Mesendoderm (in vitro differentiated cells): Measurements from ENCODE around the gene ADK.

ENCODE experiments used
- DNase-seq: peaks from one replicate; pipeline ENCODE4 v3.0.0; 2013
- H2AK5ac ChIP-seq: 2 replicates; pipeline ENCODE4 v1.6.1; 2013; ENCODE audit warnings: low read length, inconsistent platforms
- H2BK120ac ChIP-seq: 2 replicates; pipeline ENCODE4 v1.6.1; 2013; ENCODE audit warnings: low read depth, mild to moderate bottlenecking, low read length, moderate library complexity, mixed read lengths
- H2BK15ac ChIP-seq: replicated peaks from 2 replicates; pipeline ENCODE4 v1.6.1; 2013; ENCODE audit warnings: low read depth, mild to moderate bottlenecking, moderate library complexity
- H2BK5ac ChIP-seq: 2 replicates; pipeline ENCODE4 v1.6.1; 2013; ENCODE audit warnings: low read length, inconsistent platforms
- H3K18ac ChIP-seq: 2 replicates; pipeline ENCODE4 v1.6.1; 2013; ENCODE audit warnings: mild to moderate bottlenecking, low read length, mixed read lengths
- H3K23ac ChIP-seq: one replicate; pipeline ENCODE4 v1.6.1; 2013; ENCODE audit warnings: low read length
- H3K27ac ChIP-seq: 2 replicates; pipeline ENCODE4 v1.5.1; 2013; ENCODE audit warnings: low read depth, mild to moderate bottlenecking, inconsistent platforms, low read length, moderate library complexity
- H3K27me3 ChIP-seq: 2 replicates; pipeline ENCODE4 v1.6.1; 2013; ENCODE audit warnings: low read length, control low read depth, mild to moderate bottlenecking, inconsistent platforms; ENCODE audit not compliant: insufficient read depth, poor library complexity
- H3K36me3 ChIP-seq: 2 replicates; pipeline ENCODE4 v1.6.1; 2013; ENCODE audit warnings: low read length, inconsistent platforms; ENCODE audit not compliant: control insufficient read depth, insufficient read depth
- H3K4ac ChIP-seq: one replicate; pipeline ENCODE4 v1.6.1; 2013; ENCODE audit warnings: low read depth, mild to moderate bottlenecking, low read length, moderate library complexity
- H3K4me1 ChIP-seq: 2 replicates; pipeline ENCODE4 v1.6.1; 2013; ENCODE audit warnings: low read depth, low read length, inconsistent platforms; ENCODE audit not compliant: control insufficient read depth
- H3K4me2 ChIP-seq: 2 replicates; pipeline ENCODE4 v1.6.1; 2013; ENCODE audit warnings: low read length
- H3K4me3 ChIP-seq: 2 replicates; pipeline ENCODE4 v1.5.1; 2013; ENCODE audit warnings: mild to moderate bottlenecking, low read length
- H3K56ac ChIP-seq: one replicate; pipeline ENCODE4 v1.6.1; 2013; ENCODE audit warnings: low read length
- H3K79me1 ChIP-seq: 2 replicates; pipeline ENCODE4 v1.6.1; 2013; ENCODE audit warnings: low read length, inconsistent platforms
- H3K79me2 ChIP-seq: 2 replicates; pipeline ENCODE4 v1.6.1; 2013; ENCODE audit warnings: mild to moderate bottlenecking, low read length; ENCODE audit not compliant: control insufficient read depth, insufficient read depth
- H3K9ac ChIP-seq: 2 replicates; pipeline ENCODE4 v1.6.1; 2013; ENCODE audit warnings: low read length, inconsistent platforms
- H4K5ac ChIP-seq: one replicate; pipeline ENCODE4 v1.6.1; 2013; ENCODE audit warnings: low read length
- H4K8ac ChIP-seq: one replicate; pipeline ENCODE4 v1.6.1; 2013; ENCODE audit warnings: low read depth, mild to moderate bottlenecking, control low read depth, low read length, moderate library complexity
- WGBS: extraction: QIAGEN DNeasy Blood & Tissue Kit; methylation state at CpG from one replicate; pipeline ENCODE4 v1.1.7; 2013; ENCODE audit warnings: low lambda C conversion rate, missing lambda C conversion rate; ENCODE audit not compliant: insufficient coverage; ENCODE audit errors: extremely low coverage; 5-methylcytosine and 5-hydroxymethylcytosine counted together

Gene ADK

DNA sequence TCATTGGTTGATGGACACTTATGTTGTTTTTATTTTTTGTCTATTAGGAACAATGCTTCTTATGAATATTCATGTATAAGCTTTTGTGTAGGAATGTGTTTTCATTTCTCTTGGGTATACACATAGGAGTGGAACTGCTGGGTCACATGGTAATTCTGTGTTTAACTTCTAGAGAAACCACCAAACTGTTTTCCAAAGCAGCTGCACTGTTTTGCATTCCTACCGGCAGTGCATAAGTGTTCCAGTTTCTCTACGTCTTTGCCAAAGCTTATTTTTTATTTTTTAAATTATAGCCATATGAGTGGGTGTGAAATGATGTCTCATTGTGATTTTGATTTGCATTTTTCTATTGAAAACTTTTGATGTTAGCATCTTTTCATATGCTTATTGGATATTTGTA lies 51.3 kb downstream of the ADK start:
- no peaks in the 10 kb centered on the region for H3K4me1 ChIP-seq
- peaks cover 5% of the 10 kb centered on the region for H3K79me1 ChIP-seq
- no peak overlapping the region for H3K4ac ChIP-seq
- H3K36me3 ChIP-seq, result no peaks in the 10 kb centered on the region
- H2BK120ac ChIP-seq, result no peak overlapping the region
- H3K56ac ChIP-seq, result no peak overlapping the region
- H3K9ac ChIP-seq, result no peak overlapping the region
- no peak overlapping the region for H2BK5ac ChIP-seq
- no peak overlapping the region for H4K5ac ChIP-seq
- no peak overlapping the region for H3K18ac ChIP-seq
- no peak overlapping the region for H3K4me2 ChIP-seq
- H3K27ac ChIP-seq, result no peak overlapping the region
- no peak overlapping the region for H3K4me3 ChIP-seq
- no peak for DNase-seq
- H2BK15ac ChIP-seq, result no peak overlapping the region
- peaks cover 4% of the 10 kb centered on the region for H3K79me2 ChIP-seq
- no peak overlapping the region for H3K23ac ChIP-seq
- H4K8ac ChIP-seq, result no peak overlapping the region
- H3K27me3 ChIP-seq, result no peaks in the 10 kb centered on the region
- no peak overlapping the region for H2AK5ac ChIP-seq
- WGBS, result no CpG with 5 or more reads among the region's 2 CpGs

DNA sequence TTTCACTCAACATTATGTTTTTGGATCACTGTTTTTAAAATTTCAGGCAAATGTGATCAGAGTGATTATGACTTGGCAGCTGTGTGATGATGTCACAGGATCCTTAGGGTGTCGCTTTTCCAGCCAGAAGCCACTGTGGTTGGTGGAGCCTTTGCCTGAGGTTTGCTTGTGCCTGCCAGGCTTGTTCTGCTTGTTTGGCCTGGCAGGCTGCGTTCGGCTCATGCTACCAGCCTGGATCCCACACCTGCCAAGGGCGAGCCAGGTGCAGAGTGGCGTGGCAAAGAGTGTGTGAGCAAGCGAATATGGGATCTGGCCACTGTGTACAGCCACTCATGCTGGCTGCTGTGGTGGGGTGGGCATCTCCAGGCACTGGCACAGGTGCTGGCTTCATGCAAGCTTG lies 55.7 kb downstream of the ADK start:
- H3K18ac ChIP-seq, result no peak overlapping the region
- peaks cover 4% of the 10 kb centered on the region for H3K79me2 ChIP-seq
- H3K27ac ChIP-seq, result no peak overlapping the region
- no peaks in the 10 kb centered on the region for H3K27me3 ChIP-seq
- no peak overlapping the region for H3K4me2 ChIP-seq
- no peak overlapping the region for H3K9ac ChIP-seq
- no peak overlapping the region for H4K5ac ChIP-seq
- no peaks in the 10 kb centered on the region for H3K36me3 ChIP-seq
- H4K8ac ChIP-seq, result no peak overlapping the region
- H2BK15ac ChIP-seq, result no peak overlapping the region
- no peak overlapping the region for H3K56ac ChIP-seq
- no peak overlapping the region for H2BK120ac ChIP-seq
- H3K23ac ChIP-seq, result no peak overlapping the region
- no peaks in the 10 kb centered on the region for H3K4me1 ChIP-seq
- WGBS, result no CpG with 5 or more reads among the region's 6 CpGs
- no peak overlapping the region for H2AK5ac ChIP-seq
- peaks cover 8% of the 10 kb centered on the region for H3K79me1 ChIP-seq
- DNase-seq, result no peak
- H3K4me3 ChIP-seq, result no peak overlapping the region
- no peak overlapping the region for H2BK5ac ChIP-seq
- H3K4ac ChIP-seq, result no peak overlapping the region

DNA sequence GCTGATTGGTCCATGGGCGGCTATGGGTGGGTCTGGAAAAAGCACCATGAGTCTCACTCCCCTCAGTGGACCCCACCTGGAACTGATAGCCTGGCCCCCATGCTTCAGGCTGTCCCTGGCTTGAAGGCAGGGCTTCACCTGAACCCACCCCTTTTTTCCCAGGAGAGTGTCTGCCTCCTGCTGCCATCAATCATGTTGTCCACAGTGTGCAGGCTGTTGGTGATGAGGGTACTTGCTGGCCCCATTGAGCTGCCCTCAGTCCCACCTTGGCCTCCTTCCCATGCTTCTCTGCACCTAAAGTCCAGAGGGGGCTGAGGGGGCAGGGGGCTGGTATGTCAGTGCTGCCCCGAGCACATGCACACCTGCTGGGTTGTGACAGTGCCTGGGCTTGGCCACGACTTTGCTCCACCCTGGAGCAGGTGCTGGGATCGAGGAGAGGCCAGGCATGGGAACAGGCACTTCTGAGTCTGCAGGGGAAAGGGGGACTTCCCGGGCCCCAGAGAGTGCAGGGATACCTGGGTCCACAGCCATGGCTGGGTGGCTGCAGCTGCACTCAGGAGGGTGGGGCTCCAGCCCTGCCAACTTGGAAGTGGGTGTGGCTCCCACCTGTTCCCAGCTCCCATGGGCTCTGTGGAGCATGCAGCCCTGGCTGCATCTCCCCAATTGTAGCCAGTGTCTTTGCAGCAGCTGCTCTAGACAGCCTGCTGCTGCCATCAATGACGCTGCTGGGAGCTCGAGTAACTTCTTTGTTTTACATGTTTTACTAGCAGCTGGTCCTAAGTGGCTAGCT lies 56.9 kb downstream of the ADK start:
- H3K79me2 ChIP-seq, result peaks cover 4% of the 10 kb centered on the region
- no peak overlapping the region for H3K4me3 ChIP-seq
- no peak overlapping the region for H3K18ac ChIP-seq
- H2BK5ac ChIP-seq, result no peak overlapping the region
- no peak overlapping the region for H2BK15ac ChIP-seq
- H3K56ac ChIP-seq, result no peak overlapping the region
- no peak for DNase-seq
- no peak overlapping the region for H3K9ac ChIP-seq
- no peak overlapping the region for H4K5ac ChIP-seq
- H3K27me3 ChIP-seq, result no peaks in the 10 kb centered on the region
- H3K23ac ChIP-seq, result no peak overlapping the region
- H3K4ac ChIP-seq, result no peak overlapping the region
- no peak overlapping the region for H2BK120ac ChIP-seq
- no peak overlapping the region for H2AK5ac ChIP-seq
- no peaks in the 10 kb centered on the region for H3K4me1 ChIP-seq
- no CpG with 5 or more reads among the region's 7 CpGs for WGBS
- H3K79me1 ChIP-seq, result peaks cover 8% of the 10 kb centered on the region
- H3K4me2 ChIP-seq, result no peak overlapping the region
- H4K8ac ChIP-seq, result no peak overlapping the region
- H3K36me3 ChIP-seq, result no peaks in the 10 kb centered on the region
- no peak overlapping the region for H3K27ac ChIP-seq

DNA sequence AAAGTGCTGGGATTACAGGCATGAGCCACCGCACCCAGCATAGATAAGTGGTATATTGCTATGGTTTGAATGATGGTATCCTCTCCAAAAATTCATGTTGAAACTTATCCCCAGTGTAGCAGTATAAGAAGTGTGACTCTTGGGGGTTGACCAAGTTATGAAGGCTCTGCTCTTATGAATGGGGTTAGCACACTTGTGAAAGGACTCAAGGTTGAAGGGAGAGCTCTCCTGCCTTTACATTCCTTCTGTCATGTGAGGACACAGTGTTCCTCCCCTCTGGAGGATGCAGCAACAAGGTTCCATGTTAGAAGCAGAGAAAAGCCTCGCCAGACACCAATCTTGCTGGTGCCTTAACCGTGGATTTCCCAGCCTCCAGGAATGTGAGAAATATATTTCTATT lies 58.0 kb downstream of the ADK start:
- Histone ChIP-seq H4K8ac (no peak overlapping the region), H3K4ac (no peak overlapping the region), H3K27me3 (no peaks in the 10 kb centered on the region), H3K4me2 (no peak overlapping the region), H4K5ac (no peak overlapping the region), H3K9ac (no peak overlapping the region), H3K79me2 (peaks cover 4% of the 10 kb centered on the region), H2BK120ac (no peak overlapping the region), H2BK15ac (no peak overlapping the region), H3K27ac (no peak overlapping the region), H3K36me3 (no peaks in the 10 kb centered on the region), H3K56ac (no peak overlapping the region), H3K23ac (no peak overlapping the region), H3K4me1 (no peaks in the 10 kb centered on the region), H3K79me1 (peaks cover 6% of the 10 kb centered on the region), H2AK5ac (no peak overlapping the region), H2BK5ac (no peak overlapping the region), H3K4me3 (no peak overlapping the region), H3K18ac (no peak overlapping the region)
- WGBS, result no CpG with 5 or more reads among the region's 3 CpGs
- DNase-seq, result no peak

DNA sequence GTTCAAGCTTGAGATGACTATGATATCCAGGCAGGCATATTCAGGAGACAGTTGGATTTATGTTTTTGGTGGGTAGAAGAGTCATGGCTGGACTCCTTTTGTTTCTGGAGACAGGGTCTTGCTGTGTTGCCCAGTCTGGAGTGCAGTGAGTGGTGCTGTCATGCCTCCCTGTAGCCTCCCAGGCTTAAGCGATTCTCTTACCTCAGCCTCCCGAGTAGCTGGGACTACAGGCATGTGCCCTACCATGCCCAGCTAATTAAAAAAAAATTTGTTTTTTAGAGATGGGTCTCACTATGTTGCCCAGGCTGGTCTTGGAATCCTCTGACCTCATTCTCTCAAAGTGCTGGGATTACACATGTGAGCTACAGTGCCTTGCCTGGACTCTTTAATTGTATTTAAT lies 62.0 kb downstream of the ADK start:
- Histone ChIP-seq H3K23ac (no peak overlapping the region), H3K79me1 (peaks cover 3% of the 10 kb centered on the region), H4K5ac (no peak overlapping the region), H3K4me3 (no peak overlapping the region), H3K79me2 (peaks cover 2% of the 10 kb centered on the region), H3K36me3 (no peaks in the 10 kb centered on the region), H3K56ac (no peak overlapping the region), H2BK120ac (no peak overlapping the region), H2BK5ac (no peak overlapping the region), H3K9ac (no peak overlapping the region), H3K18ac (no peak overlapping the region), H3K4me1 (no peaks in the 10 kb centered on the region), H2AK5ac (no peak overlapping the region), H3K4me2 (no peak overlapping the region), H3K27me3 (no peaks in the 10 kb centered on the region), H3K27ac (no peak overlapping the region), H3K4ac (no peak overlapping the region), H4K8ac (no peak overlapping the region), H2BK15ac (no peak overlapping the region)
- no CpG with 5 or more reads among the region's 2 CpGs for WGBS
- no peak for DNase-seq
